CD14-positive monocyte (primary cell): ENCODE results near the gene MAPK7. TPM values are rescaled to one million over a fixed set of nuclear protein-coding genes. Genes with fewer than 3 reads are reported as not detected.
A peak's percentile ranks its signal among the peaks of the same experiment; 100 is the strongest.

Experiments used
- DNase-seq, 3 donors: peaks; one replicate each; pipeline ENCODE4 v3.0.0-alpha.2; 2011 to 2022
- H2AFZ ChIP-seq: 2 replicates; pipeline ENCODE4 v1.6.0; 2012; ENCODE audit warnings: mild to moderate bottlenecking, low read depth, low read length, inconsistent platforms; ENCODE audit not compliant: insufficient read depth, poor library complexity, severe bottlenecking
- H3K27ac ChIP-seq, 2 donors: 1 replicate in 1 of 2; 2 replicates in 1 of 2; pipeline ENCODE4 v1.5.1; 2012 to 2013; ENCODE audit warnings: low read length in 2 of 2, control low read depth in 1 of 2, inconsistent platforms in 1 of 2, low read depth in 1 of 2, mild to moderate bottlenecking in 1 of 2
- H3K27me3 ChIP-seq, 2 donors: one replicate each; pipeline versions ENCODE4 v1.6.0 to v1.6.1; 2011 to 2013; ENCODE audit warnings: low read length in 2 of 2; ENCODE audit not compliant: control insufficient read depth in 2 of 2, insufficient read depth in 2 of 2
- H3K36me3 ChIP-seq, 2 donors: replicated peaks in 1 of 2; 1 replicate in 1 of 2; 2 replicates in 1 of 2; pipeline versions ENCODE4 v1.5.1 to v1.6.1; 2012 to 2013; ENCODE audit warnings: low read length in 2 of 2, control low read depth in 1 of 2, inconsistent platforms in 1 of 2, mild to moderate bottlenecking in 1 of 2; ENCODE audit not compliant: insufficient read depth in 2 of 2, control insufficient read depth in 1 of 2
- H3K4me1 ChIP-seq, 2 donors: 1 replicate in 1 of 2; 2 replicates in 1 of 2; pipeline versions ENCODE4 v1.5.1 to v1.6.1; 2012 to 2013; ENCODE audit warnings: low read length in 2 of 2, control low read depth in 1 of 2, inconsistent platforms in 1 of 2, mild to moderate bottlenecking in 1 of 2, moderate library complexity in 1 of 2; ENCODE audit not compliant: insufficient read depth in 2 of 2, control insufficient read depth in 1 of 2
- H3K4me2 ChIP-seq: replicated peaks from 2 replicates; pipeline ENCODE3; 2012; ENCODE audit warnings: low read length, moderate library complexity, mild to moderate bottlenecking; ENCODE audit not compliant: poor library complexity, severe bottlenecking; ENCODE audit errors: extremely low read depth
- H3K4me3 ChIP-seq, 3 experiments: fragments of 200-600 bp in 1 of 3; sonication (generic) in 1 of 3; replicated peaks in 1 of 3; 1 replicate in 2 of 3; 2 replicates in 1 of 3; pipeline ENCODE4 v1.5.1; 2011 to 2013; ENCODE audit warnings: low read length in 3 of 3, mild to moderate bottlenecking in 3 of 3, control low read depth in 2 of 3, low read depth in 2 of 3, inconsistent platforms in 1 of 3, moderate library complexity in 1 of 3
- H3K79me2 ChIP-seq: 2 replicates; pipeline ENCODE4 v1.6.0; 2012; ENCODE audit warnings: mild to moderate bottlenecking, control low read depth, inconsistent platforms, low read length, moderate library complexity; ENCODE audit not compliant: insufficient read depth
- H3K9ac ChIP-seq: 2 replicates; pipeline ENCODE4 v1.6.0; 2017; ENCODE audit warnings: low read length, mild to moderate bottlenecking; ENCODE audit not compliant: insufficient read depth, poor library complexity, severe bottlenecking
- H3K9me3 ChIP-seq, 2 donors: replicated peaks in 1 of 2; 1 replicate in 1 of 2; 2 replicates in 1 of 2; pipeline versions ENCODE4 v1.5.1 to v1.6.1; 2012 to 2013; ENCODE audit warnings: low read length in 2 of 2, control low read depth in 1 of 2; ENCODE audit not compliant: control insufficient read depth in 1 of 2, insufficient read depth in 1 of 2
- H4K20me1 ChIP-seq: 2 replicates; pipeline ENCODE4 v1.6.0; 2012; ENCODE audit warnings: mild to moderate bottlenecking, low read length, control low read depth, moderate library complexity; ENCODE audit not compliant: insufficient read depth
- H3K27ac Mint-ChIP-seq, 7 donors: one replicate each; pipeline ENCODE4 v1.8.0; 2020; ENCODE audit warnings: mild to moderate bottlenecking in 7 of 7, mixed read lengths in 7 of 7, moderate library complexity in 6 of 7, inconsistent platforms in 2 of 7
- H3K27me3 Mint-ChIP-seq, 3 donors: one replicate each; pipeline ENCODE4 v1.8.0; 2021 to 2022; ENCODE audit warnings: low read depth in 3 of 3, mild to moderate bottlenecking in 3 of 3, mixed read lengths in 3 of 3, moderate library complexity in 3 of 3, inconsistent platforms in 1 of 3
- H3K36me3 Mint-ChIP-seq, 2 donors: one replicate each; pipeline ENCODE4 v1.8.0; 2020; ENCODE audit warnings: mixed read lengths in 2 of 2, inconsistent platforms in 1 of 2, mild to moderate bottlenecking in 1 of 2
- H3K4me1 Mint-ChIP-seq: one replicate; pipeline ENCODE4 v1.8.0; 2020; ENCODE audit warnings: mild to moderate bottlenecking, mixed read lengths
- H3K4me3 Mint-ChIP-seq, 2 donors: one replicate each; pipeline ENCODE4 v1.8.0; 2020; ENCODE audit warnings: mild to moderate bottlenecking in 2 of 2, mixed read lengths in 2 of 2, moderate library complexity in 1 of 2
- H3K9me3 Mint-ChIP-seq, 7 donors: one replicate each; pipeline ENCODE4 v1.8.0; 2020 to 2022; ENCODE audit warnings: mixed read lengths in 7 of 7, mild to moderate bottlenecking in 6 of 7, moderate library complexity in 6 of 7, inconsistent platforms in 2 of 7
- WGBS: methylation state at CpG from one replicate; pipeline ENCODE4 v1.1.5; 2013; ENCODE audit warnings: missing lambda C conversion rate; ENCODE audit not compliant: insufficient coverage; 5-methylcytosine and 5-hydroxymethylcytosine counted together
- intact Hi-C, 2 donors: fragments of 100-400 bp; cut with micrococcal nuclease; formaldehyde crosslinking; loops; one replicate each; pipeline versions ENCODE4 v1.15.0 to v1.15.1; 2023
- polyA plus RNA-seq, 3 donors: library from polyadenylated mRNA; depleted of rRNA in 1 of 3; unstranded in 2 of 3; stranded (reverse) in 1 of 3; fragments of 300-500 nt in 2 of 3; fragments of >200 nt in 1 of 3; fragmentation: Illumina TruSeq in 2 of 3; gene quantifications; 1 replicate in 2 of 3; 2 replicates in 1 of 3; pipeline ENCODE4 v1.2.3, GENCODE V29; 2012 to 2021
- TF ChIP-seq, protein P1 (sequence below): fragments of 200-600 bp; IDR thresholded peaks from one replicate; pipeline ENCODE4 v1.8.0; 2022; ENCODE audit warnings: antibody characterized with exemption, mild to moderate bottlenecking

Gene MAPK7
- polyA plus RNA-seq, 3 donors: 9.3 to 130 (median 10.0) TPM

DNA sequence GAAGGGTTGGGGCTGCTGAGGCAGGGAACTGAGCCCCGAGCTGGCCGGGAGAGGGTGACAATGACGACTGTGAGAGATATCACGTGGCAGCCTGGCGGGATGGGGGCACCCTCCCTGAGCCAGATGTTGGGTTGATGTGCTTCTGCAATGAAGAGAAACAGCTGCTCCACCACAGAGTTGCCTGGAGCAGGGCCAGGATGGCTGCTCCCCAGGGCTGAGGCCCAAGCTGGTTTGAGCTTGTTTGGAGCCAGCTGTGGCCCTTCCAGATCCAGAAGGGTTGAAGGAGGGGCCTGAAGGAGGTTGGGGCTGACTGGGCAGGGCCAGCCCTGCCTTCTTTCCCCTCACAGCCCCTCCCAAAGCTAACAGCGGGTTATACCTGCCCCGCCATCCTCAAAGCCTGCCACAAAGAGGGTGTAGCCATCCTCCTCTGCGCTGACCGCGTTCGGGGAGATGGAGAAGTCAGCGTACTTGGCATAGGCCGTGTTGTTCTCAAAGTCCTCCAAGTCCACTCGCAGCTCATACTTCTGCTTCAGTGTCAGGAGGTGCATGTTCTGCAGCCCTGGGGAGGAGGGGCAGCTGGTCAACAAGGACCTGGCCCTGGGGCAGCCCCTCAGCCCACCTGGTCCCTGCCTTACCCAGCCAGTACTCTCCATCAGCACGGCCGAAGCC is 6.6 kb downstream of the MAPK7 start:
- WGBS: 17% methylated on average over 16 of the region's 16 CpGs
- TF ChIP-seq, protein P1, sequence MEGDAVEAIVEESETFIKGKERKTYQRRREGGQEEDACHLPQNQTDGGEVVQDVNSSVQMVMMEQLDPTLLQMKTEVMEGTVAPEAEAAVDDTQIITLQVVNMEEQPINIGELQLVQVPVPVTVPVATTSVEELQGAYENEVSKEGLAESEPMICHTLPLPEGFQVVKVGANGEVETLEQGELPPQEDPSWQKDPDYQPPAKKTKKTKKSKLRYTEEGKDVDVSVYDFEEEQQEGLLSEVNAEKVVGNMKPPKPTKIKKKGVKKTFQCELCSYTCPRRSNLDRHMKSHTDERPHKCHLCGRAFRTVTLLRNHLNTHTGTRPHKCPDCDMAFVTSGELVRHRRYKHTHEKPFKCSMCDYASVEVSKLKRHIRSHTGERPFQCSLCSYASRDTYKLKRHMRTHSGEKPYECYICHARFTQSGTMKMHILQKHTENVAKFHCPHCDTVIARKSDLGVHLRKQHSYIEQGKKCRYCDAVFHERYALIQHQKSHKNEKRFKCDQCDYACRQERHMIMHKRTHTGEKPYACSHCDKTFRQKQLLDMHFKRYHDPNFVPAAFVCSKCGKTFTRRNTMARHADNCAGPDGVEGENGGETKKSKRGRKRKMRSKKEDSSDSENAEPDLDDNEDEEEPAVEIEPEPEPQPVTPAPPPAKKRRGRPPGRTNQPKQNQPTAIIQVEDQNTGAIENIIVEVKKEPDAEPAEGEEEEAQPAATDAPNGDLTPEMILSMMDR: no peak
- no peak overlapping the region for H3K9ac ChIP-seq
- peaks cover 0 to 2% (median 0%) of the 10 kb centered on the region in 7 donors for H3K9me3 Mint-ChIP-seq
- H3K27me3 Mint-ChIP-seq: peaks cover 0 to 4% (median 2%) of the 10 kb centered on the region in 3 donors
- H3K4me3 ChIP-seq: peak overlapping the region in 1 of 3 experiments; percentile 5
- DNase-seq: peak in 2 of 3 donors; percentile 27 to 28
- peak overlapping the region; percentile 91 to 98 (median 97) for H3K27ac Mint-ChIP-seq
- H2AFZ ChIP-seq: no peak overlapping the region
- no peaks in the 10 kb centered on the region for H4K20me1 ChIP-seq
- intact Hi-C loops: loop anchor here in 1 of 2 donors (5.0 kb wide), 1 partner anchor 32 kb away; no protein-coding TSS in a partner anchor
- H3K36me3 ChIP-seq: peaks cover 46 to 47% of the 10 kb centered on the region in 2 donors
- H3K4me1 ChIP-seq: peaks cover 63 to 65% of the 10 kb centered on the region in 2 donors
- H3K4me1 Mint-ChIP-seq: peaks cover 65% of the 10 kb centered on the region
- no peak overlapping the region for H3K4me2 ChIP-seq
- H3K27me3 ChIP-seq: no peaks in the 10 kb centered on the region
- H3K27ac ChIP-seq: peak overlapping the region; percentile 67 to 85
- H3K9me3 ChIP-seq: no peaks in the 10 kb centered on the region
- H3K4me3 Mint-ChIP-seq: peak overlapping the region; percentile 26 to 45
- H3K36me3 Mint-ChIP-seq: peaks cover 56 to 60% of the 10 kb centered on the region in 2 donors
- H3K79me2 ChIP-seq: peaks cover 22% of the 10 kb centered on the region

DNA sequence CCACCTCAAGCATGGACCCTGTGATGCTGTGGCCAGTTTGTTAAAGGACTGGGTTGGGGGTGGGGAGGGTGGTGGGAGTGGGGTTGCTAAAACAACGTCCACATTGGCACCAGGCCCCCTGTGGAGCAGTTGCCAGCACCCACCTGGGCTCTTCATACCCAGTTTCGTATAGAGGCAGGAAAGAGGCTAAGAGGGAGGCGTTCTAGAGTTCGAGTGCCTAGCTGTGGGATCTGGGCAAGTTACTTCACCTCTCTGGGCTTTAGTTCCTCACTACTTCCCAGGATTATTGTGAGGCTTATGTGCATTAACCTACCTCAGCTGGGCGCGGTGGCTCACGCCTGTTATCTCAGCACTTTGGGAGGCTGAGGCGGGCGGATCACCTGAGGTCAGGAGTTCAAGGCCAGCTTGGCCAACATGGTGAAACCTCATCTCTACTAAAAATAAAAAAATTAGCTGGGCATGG is 7.3 kb downstream of the MAPK7 start:
- Mint-ChIP-seq H3K4me1 (peaks cover 68% of the 10 kb centered on the region), H3K27me3 (peaks cover 0 to 7% (median 2%) of the 10 kb centered on the region in 3 donors), H3K9me3 (peaks cover 0 to 2% (median 0%) of the 10 kb centered on the region in 7 donors), H3K27ac (peak overlapping the region; percentile 94 to 98 (median 97)), H3K4me3 (no peak overlapping the region), H3K36me3 (peaks cover 49 to 53% of the 10 kb centered on the region in 2 donors)
- Histone ChIP-seq H3K4me2 (no peak overlapping the region), H3K9me3 (no peaks in the 10 kb centered on the region), H3K27ac (peak overlapping the region; percentile 71 to 85), H2AFZ (no peak overlapping the region), H3K4me1 (peaks cover 64 to 69% of the 10 kb centered on the region in 2 donors), H3K9ac (peak overlapping the region; percentile 47), H3K27me3 (no peaks in the 10 kb centered on the region), H3K36me3 (peaks cover 39 to 40% of the 10 kb centered on the region in 2 donors), H3K79me2 (peaks cover 16% of the 10 kb centered on the region), H3K4me3 (no peak overlapping the region), H4K20me1 (no peaks in the 10 kb centered on the region)
- DNase-seq: no peak
- intact Hi-C loops: no loop called here
- 100% methylated on average over 5 of the region's 9 CpGs for WGBS
- TF ChIP-seq, protein P1: no peak
